Panc1 (cell line): ENCODE data around the gene C6.

Experiments used
- CTCF ChIP-seq: fragments of 450-650 bp; IDR thresholded peaks from 2 replicates; pipeline ENCODE4 v1.5.1; 2017; ENCODE audit warnings: mild to moderate bottlenecking
- POLR2AphosphoS5 ChIP-seq: IDR thresholded peaks from 2 replicates; pipeline ENCODE4 v1.6.1; 2012; ENCODE audit warnings: mild to moderate bottlenecking, low read depth, low read length, moderate library complexity
- REST ChIP-seq, 2 experiments: IDR thresholded peaks; 2 replicates each; pipeline ENCODE4 v1.6.1; 2011 to 2012; ENCODE audit warnings: low read depth in 2 of 2, control low read depth in 1 of 2, low read length in 1 of 2, mild to moderate bottlenecking in 1 of 2, moderate library complexity in 1 of 2; ENCODE audit not compliant: insufficient read depth in 1 of 2
- SIN3A ChIP-seq: IDR thresholded peaks from 2 replicates; pipeline ENCODE4 v1.6.1; 2012; ENCODE audit warnings: low read depth, mild to moderate bottlenecking, low read length, moderate library complexity, borderline replicate concordance; ENCODE audit not compliant: insufficient read depth
- TCF7L2 ChIP-seq: IDR thresholded peaks from 2 replicates; pipeline ENCODE4 v1.6.1; 2011; ENCODE audit warnings: mild to moderate bottlenecking, low read depth, low read length, inconsistent platforms

- TF ChIP-seq CTCF (no peak), TCF7L2 (no peak), POLR2AphosphoS5 (no peak), SIN3A (no peak), REST (IDR thresholded peaks at IDR 0.05; ENCODE audit: insufficient read depth in 1 of 2, low read depth in 2 of 2, low read length in 1 of 2) (no peak)
Observed at GRCh38 chr5:41213340-41213739, at the start of gene C6.
